Neural progenitor cell (in vitro differentiated cells): Measurements from ENCODE around the gene PAX9. TPM values are rescaled to one million over a fixed set of nuclear protein-coding genes. Genes with fewer than 3 reads are reported as not detected.

Source experiments
- DNase-seq: peaks from one replicate; pipeline ENCODE4 v3.0.0-alpha.2; 2016; ENCODE audit warnings: low spot score
- H2AFZ ChIP-seq: fragments of 200-600 bp; sonication (generic); replicated peaks from 2 replicates; pipeline ENCODE4 v1.6.1; 2016; ENCODE audit warnings: antibody characterized with exemption
- H3F3A ChIP-seq: fragments of 200-600 bp; sonication (generic); 2 replicates; pipeline ENCODE4 v1.6.1; 2016; ENCODE audit warnings: antibody characterized with exemption, low read depth
- H3K27ac ChIP-seq: fragments of 200-600 bp; sonication (generic); 2 replicates; pipeline ENCODE4 v1.5.1; 2016; ENCODE audit warnings: mild to moderate bottlenecking
- H3K27me3 ChIP-seq: fragments of 200-600 bp; sonication (generic); 2 replicates; pipeline ENCODE4 v1.6.1; 2016; ENCODE audit warnings: mild to moderate bottlenecking, moderate library complexity
- H3K36me3 ChIP-seq: fragments of 200-600 bp; sonication (generic); 2 replicates; pipeline ENCODE4 v1.5.1; 2016
- H3K4me1 ChIP-seq: fragments of 200-600 bp; sonication (generic); 2 replicates; pipeline ENCODE4 v1.6.1; 2016; ENCODE audit warnings: mixed run types
- H3K4me2 ChIP-seq: fragments of 200-600 bp; sonication (generic); 2 replicates; pipeline ENCODE4 v1.6.1; 2016
- H3K4me3 ChIP-seq: fragments of 200-600 bp; sonication (generic); 2 replicates; pipeline ENCODE4 v1.5.1; 2016
- H3K79me2 ChIP-seq: fragments of 200-600 bp; sonication (generic); 2 replicates; pipeline ENCODE4 v1.6.1; 2016; ENCODE audit warnings: low read depth
- H3K9ac ChIP-seq: fragments of 200-600 bp; sonication (generic); 2 replicates; pipeline ENCODE4 v1.6.1; 2016
- H3K9me3 ChIP-seq: fragments of 200-600 bp; sonication (generic); 2 replicates; pipeline ENCODE4 v1.5.1; 2016; ENCODE audit warnings: low read depth
- H4K20me1 ChIP-seq: fragments of 200-600 bp; sonication (generic); 2 replicates; pipeline ENCODE4 v1.6.1; 2016; ENCODE audit warnings: low read depth
- H3K27ac Mint-ChIP-seq: 3 replicates; pipeline ENCODE4 v1.8.0; 2021; ENCODE audit warnings: mixed read lengths
- H3K27me3 Mint-ChIP-seq: 2 replicates; pipeline ENCODE4 v1.8.0; 2022; ENCODE audit warnings: low read depth, mild to moderate bottlenecking, inconsistent platforms, moderate library complexity, mixed read lengths; ENCODE audit not compliant: insufficient read depth
- H3K36me3 Mint-ChIP-seq: 3 replicates; pipeline ENCODE4 v1.8.0; 2021; ENCODE audit warnings: mixed read lengths
- H3K4me1 Mint-ChIP-seq: 3 replicates; pipeline ENCODE4 v1.8.0; 2021; ENCODE audit warnings: mixed read lengths
- H3K4me3 Mint-ChIP-seq: 3 replicates; pipeline ENCODE4 v1.8.0; 2021; ENCODE audit warnings: mild to moderate bottlenecking, moderate library complexity, mixed read lengths
- H3K9me3 Mint-ChIP-seq: 3 replicates; pipeline ENCODE4 v1.8.0; 2020; ENCODE audit warnings: mixed read lengths
- CTCF ChIP-seq: fragments of 200-600 bp; sonication (generic); IDR thresholded peaks from 2 replicates; pipeline ENCODE4 v1.5.1; 2017; ENCODE audit warnings: antibody characterized with exemption, mild to moderate bottlenecking
- EZH2 ChIP-seq: fragments of 200-600 bp; sonication (generic); IDR thresholded peaks from 2 replicates; pipeline ENCODE4 v1.6.1; 2017; ENCODE audit warnings: antibody characterized with exemption, mild to moderate bottlenecking, moderate library complexity
- EZH2phosphoT487 ChIP-seq: fragments of 200-600 bp; sonication (generic); IDR thresholded peaks from 2 replicates; pipeline ENCODE4 v1.6.1; 2017; ENCODE audit warnings: antibody characterized with exemption
- total RNA-seq: library from RNA; depleted of rRNA; stranded (reverse); fragments of >200 nt; gene quantifications from 2 replicates; pipeline ENCODE4 v1.2.3, GENCODE V29; 2015; ENCODE audit warnings: low replicate concordance

Gene PAX9
- total RNA-seq, 1 donor from 2014 or later = not detected

GRCh38 chr14:36701132-36701531 is 39.5 kb downstream of the PAX9 start:
- H2AFZ ChIP-seq = no peak overlapping the region
- H3K9me3 Mint-ChIP-seq = peaks cover 5% of the 10 kb centered on the region

DNA sequence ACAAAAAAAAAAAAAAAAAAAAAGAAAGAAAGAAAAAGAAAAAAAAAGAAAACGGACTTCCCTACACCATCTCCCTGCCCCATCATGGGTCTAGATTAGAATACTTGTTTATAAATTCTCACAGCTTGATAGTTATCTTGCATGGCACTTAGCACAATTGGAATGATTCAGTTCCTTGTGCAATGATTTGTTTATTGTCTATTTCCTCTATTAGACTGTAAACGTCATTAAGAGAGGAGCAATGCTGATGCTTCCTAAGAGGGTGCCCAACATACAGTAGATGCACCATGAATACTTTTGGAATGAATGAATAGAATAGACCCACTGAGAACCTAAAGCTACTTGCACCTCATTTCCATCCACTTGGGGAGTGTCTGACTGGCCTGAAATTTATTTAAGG is 40.8 kb downstream of the PAX9 start:
- no peaks in the 10 kb centered on the region for H3F3A ChIP-seq
- no peaks in the 10 kb centered on the region for H4K20me1 ChIP-seq
- no peaks in the 10 kb centered on the region for H3K27me3 Mint-ChIP-seq
- no peak overlapping the region for H3K27ac ChIP-seq
- H3K9ac ChIP-seq = no peak overlapping the region
- H3K36me3 Mint-ChIP-seq = no peaks in the 10 kb centered on the region
- no peak overlapping the region for H3K27ac Mint-ChIP-seq
- H3K27me3 ChIP-seq = no peaks in the 10 kb centered on the region
- H3K36me3 ChIP-seq = no peaks in the 10 kb centered on the region
- no peak overlapping the region for H2AFZ ChIP-seq
- H3K79me2 ChIP-seq = no peaks in the 10 kb centered on the region
- H3K4me1 ChIP-seq = peaks cover 7% of the 10 kb centered on the region
- no peaks in the 10 kb centered on the region for H3K4me1 Mint-ChIP-seq
- H3K4me3 ChIP-seq = no peak overlapping the region
- TF ChIP-seq EZH2phosphoT487 (no peak), EZH2 (no peak), CTCF (no peak)
- peaks cover 2% of the 10 kb centered on the region for H3K9me3 Mint-ChIP-seq
- no peak for DNase-seq
- H3K4me2 ChIP-seq = no peak overlapping the region
- no peak overlapping the region for H3K4me3 Mint-ChIP-seq
- no peaks in the 10 kb centered on the region for H3K9me3 ChIP-seq

More at GRCh38 chr14:36701132-36701531, 39.5 kb downstream of the PAX9 start:
- H3K79me2 ChIP-seq = no peaks in the 10 kb centered on the region
- H3K9ac ChIP-seq = no peak overlapping the region
- H3K27me3 ChIP-seq = no peaks in the 10 kb centered on the region
- H3K27ac ChIP-seq = no peak overlapping the region
- no peaks in the 10 kb centered on the region for H3F3A ChIP-seq
- Mint-ChIP-seq H3K27me3 (no peaks in the 10 kb centered on the region), H3K27ac (no peak overlapping the region), H3K4me3 (no peak overlapping the region), H3K4me1 (no peaks in the 10 kb centered on the region), H3K36me3 (no peaks in the 10 kb centered on the region)
- H3K9me3 ChIP-seq = no peaks in the 10 kb centered on the region
- H3K36me3 ChIP-seq = no peaks in the 10 kb centered on the region
- no peaks in the 10 kb centered on the region for H4K20me1 ChIP-seq
- no peak overlapping the region for H3K4me3 ChIP-seq
- H3K4me2 ChIP-seq = no peak overlapping the region
- no peak for TF ChIP-seq EZH2
- no peak for TF ChIP-seq EZH2phosphoT487
- no peak for TF ChIP-seq CTCF
- DNase-seq = no peak
- peaks cover 7% of the 10 kb centered on the region for H3K4me1 ChIP-seq

- no peak overlapping the region for H3K27ac Mint-ChIP-seq
- H3K36me3 Mint-ChIP-seq = no peaks in the 10 kb centered on the region
- Histone ChIP-seq H3K9me3 (no peaks in the 10 kb centered on the region), H3F3A (no peaks in the 10 kb centered on the region), H4K20me1 (no peaks in the 10 kb centered on the region), H2AFZ (no peak overlapping the region), H3K27ac (no peak overlapping the region), H3K4me1 (no peaks in the 10 kb centered on the region), H3K79me2 (no peaks in the 10 kb centered on the region), H3K36me3 (no peaks in the 10 kb centered on the region), H3K9ac (no peak overlapping the region), H3K27me3 (no peaks in the 10 kb centered on the region), H3K4me2 (no peak overlapping the region), H3K4me3 (no peak overlapping the region)
- TF ChIP-seq CTCF (no peak), EZH2 (no peak), EZH2phosphoT487 (no peak)
- H3K27me3 Mint-ChIP-seq = no peaks in the 10 kb centered on the region
- no peaks in the 10 kb centered on the region for H3K4me1 Mint-ChIP-seq
- H3K4me3 Mint-ChIP-seq = no peak overlapping the region
- no peaks in the 10 kb centered on the region for H3K9me3 Mint-ChIP-seq
- no peak for DNase-seq
Measured at GRCh38 chr14:36707570-36707969, 45.9 kb downstream of the PAX9 start.
